ENCODE results near the gene KIF5C. TPM values are rescaled to one million over a fixed set of nuclear protein-coding genes. Genes with fewer than 3 reads are reported as not detected.

Gene KIF5C
- total RNA-seq, 1 donor from 2014 or later = 63.3 TPM

DNA sequence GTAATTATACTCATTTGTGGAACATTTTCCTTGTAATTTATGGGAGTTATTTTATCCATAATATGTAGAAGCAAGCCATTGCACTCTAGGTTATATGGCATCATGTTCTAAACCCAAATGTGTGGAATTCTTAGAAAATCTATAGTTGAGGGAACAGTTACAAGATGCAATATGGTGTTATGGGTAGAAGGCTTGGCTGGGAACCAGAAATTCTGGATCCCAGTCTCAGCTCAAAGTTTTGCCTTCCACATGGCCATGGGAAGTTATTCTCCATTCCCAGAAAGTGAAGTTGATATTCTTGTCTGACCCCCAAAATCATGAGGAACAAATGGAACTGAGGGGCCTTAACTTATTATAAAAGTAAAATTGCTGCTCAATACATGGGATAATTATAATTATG is 38.0 kb downstream of the KIF5C start:
- Mint-ChIP-seq H3K9me3 (no peaks in the 10 kb centered on the region), H3K4me3 (no peak overlapping the region), H3K27ac (ENCODE audit: unreplicated experiment) (no peak overlapping the region), H3K36me3 (ENCODE audit: low read depth) (peaks cover 8% of the 10 kb centered on the region), H3K4me1 (peaks cover 40% of the 10 kb centered on the region), H3K27me3 (ENCODE audit: low read depth) (no peaks in the 10 kb centered on the region)
- no peak for TF ChIP-seq CTCF (conservative IDR thresholded peaks at IDR 0.05)
- DNase-seq (ENCODE audit: low read depth, low spot score) = no peak

DNA sequence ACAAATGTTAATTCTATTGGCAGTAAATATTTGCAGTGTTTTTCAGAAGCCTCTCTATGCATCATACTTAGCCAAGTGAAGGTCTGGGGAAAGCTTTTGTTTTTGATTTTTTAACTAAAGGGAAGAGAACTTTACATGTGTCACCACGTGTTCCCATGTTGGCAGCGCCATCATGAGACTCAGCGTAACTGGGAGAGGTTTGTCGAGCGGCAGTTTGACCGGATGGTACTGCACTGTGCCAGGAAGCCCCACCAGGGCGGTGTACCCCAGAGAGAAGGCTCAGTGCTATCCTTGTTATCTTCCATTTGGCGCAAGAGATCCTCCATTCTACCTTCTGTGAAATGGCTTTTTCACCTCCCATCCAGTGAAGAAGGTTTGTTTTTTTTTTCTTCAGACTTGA is 38.5 kb downstream of the KIF5C start:
- H3K27ac Mint-ChIP-seq (ENCODE audit: unreplicated experiment) = peak overlapping the region; percentile 73
- peaks cover 40% of the 10 kb centered on the region for H3K4me1 Mint-ChIP-seq
- no peaks in the 10 kb centered on the region for H3K27me3 Mint-ChIP-seq (ENCODE audit: low read depth)
- peaks cover 11% of the 10 kb centered on the region for H3K36me3 Mint-ChIP-seq (ENCODE audit: low read depth)
- TF ChIP-seq CTCF (conservative IDR thresholded peaks at IDR 0.05) = no peak
- peaks cover 3% of the 10 kb centered on the region for H3K9me3 Mint-ChIP-seq
- DNase-seq (ENCODE audit: low read depth, low spot score) = no peak
- no peak overlapping the region for H3K4me3 Mint-ChIP-seq

- Mint-ChIP-seq H3K4me3 (no peak overlapping the region), H3K27me3 (ENCODE audit: low read depth) (no peaks in the 10 kb centered on the region), H3K27ac (ENCODE audit: unreplicated experiment) (peak overlapping the region; percentile 58), H3K9me3 (peaks cover 8% of the 10 kb centered on the region), H3K4me1 (peaks cover 32% of the 10 kb centered on the region), H3K36me3 (ENCODE audit: low read depth) (peaks cover 14% of the 10 kb centered on the region)
- DNase-seq (ENCODE audit: low read depth, low spot score) = no peak
- TF ChIP-seq CTCF (conservative IDR thresholded peaks at IDR 0.05) = no peak
Measured at GRCh38 chr2:148914463-148914862, 39.4 kb downstream of the KIF5C start.

- Mint-ChIP-seq H3K4me1 (peaks cover 20% of the 10 kb centered on the region), H3K9me3 (peaks cover 8% of the 10 kb centered on the region), H3K4me3 (no peak overlapping the region), H3K27ac (ENCODE audit: unreplicated experiment) (no peak overlapping the region), H3K27me3 (ENCODE audit: low read depth) (no peaks in the 10 kb centered on the region), H3K36me3 (ENCODE audit: low read depth) (peaks cover 11% of the 10 kb centered on the region)
- no peak for TF ChIP-seq CTCF (conservative IDR thresholded peaks at IDR 0.05)
- no peak for DNase-seq (ENCODE audit: low read depth, low spot score)
Measured at GRCh38 chr2:148917431-148917830, 42.4 kb downstream of the KIF5C start.

DNA sequence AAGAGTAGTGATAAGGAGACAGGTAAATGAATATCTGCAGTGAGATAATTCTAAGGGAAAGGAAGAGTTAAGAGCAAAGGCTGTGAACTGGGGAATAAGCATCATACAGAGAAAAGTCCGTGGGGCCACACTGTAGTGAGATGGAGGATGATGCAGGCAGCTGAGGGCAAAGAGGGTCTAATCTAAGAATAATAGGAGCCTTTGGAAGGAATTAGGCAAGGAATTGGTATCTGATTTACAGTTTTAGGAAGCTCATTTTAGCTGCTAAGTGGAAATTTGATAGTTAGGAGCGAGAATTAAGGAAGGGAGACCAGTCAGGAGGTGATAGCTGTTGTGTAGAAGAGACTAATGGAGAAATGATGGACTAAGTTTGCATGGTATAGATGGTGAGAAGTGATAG is 43.5 kb downstream of the KIF5C start:
- Mint-ChIP-seq H3K4me3 (no peak overlapping the region), H3K27me3 (ENCODE audit: low read depth) (no peaks in the 10 kb centered on the region), H3K9me3 (peaks cover 8% of the 10 kb centered on the region), H3K27ac (ENCODE audit: unreplicated experiment) (no peak overlapping the region), H3K36me3 (ENCODE audit: low read depth) (peaks cover 8% of the 10 kb centered on the region), H3K4me1 (peaks cover 15% of the 10 kb centered on the region)
- no peak for TF ChIP-seq CTCF (conservative IDR thresholded peaks at IDR 0.05)
- DNase-seq (ENCODE audit: low read depth, low spot score) = no peak

- Mint-ChIP-seq H3K4me1 (peaks cover 8% of the 10 kb centered on the region), H3K27ac (ENCODE audit: unreplicated experiment) (no peak overlapping the region), H3K36me3 (ENCODE audit: low read depth) (peaks cover 13% of the 10 kb centered on the region), H3K9me3 (peaks cover 8% of the 10 kb centered on the region), H3K4me3 (no peak overlapping the region), H3K27me3 (ENCODE audit: low read depth) (no peaks in the 10 kb centered on the region)
- no peak for TF ChIP-seq CTCF (conservative IDR thresholded peaks at IDR 0.05)
- DNase-seq (ENCODE audit: low read depth, low spot score) = no peak
Measured at GRCh38 chr2:148920559-148920958, 45.5 kb downstream of the KIF5C start.

Measured in neural crest cell (in vitro differentiated cells).